NCI-H1436 treated with DMSO at 0.1 percent for 48 hours (cell line): ENCODE measurements around the gene ZNF638.
"Not testable (repeated sequence)": the region's sequence is repeated elsewhere in the genome, so short reads cannot be mapped to it uniquely, and the experiment has no call there.

ENCODE experiments used
- DNase-seq: peaks from one replicate; lab custom pipeline; 2025; lab: John Stamatoyannopoulos, UW

The ZNF638 gene

GRCh38 chr2:71409611-71410010 lies 78.0 kb downstream of the ZNF638 start:
- no peak for DNase-seq

DNA sequence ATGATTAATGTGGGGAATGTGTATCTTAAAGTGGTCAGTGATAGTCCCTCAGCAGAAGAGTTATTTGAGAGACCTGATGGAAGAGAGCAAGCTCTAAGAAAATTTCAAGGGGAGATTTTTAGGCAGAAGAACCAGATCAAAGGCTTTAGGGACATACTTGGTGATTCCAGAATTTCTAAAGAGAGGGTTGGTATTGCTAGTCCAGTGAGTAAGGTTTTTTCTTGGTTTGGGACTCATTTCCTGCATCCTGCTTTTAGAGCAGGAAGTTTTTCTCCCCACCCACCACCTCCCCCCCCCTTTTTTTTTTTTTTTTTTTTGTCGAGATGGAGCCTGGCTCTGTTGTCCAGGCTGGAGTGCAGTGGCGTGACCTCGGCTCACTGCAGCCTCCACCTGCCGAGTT lies 79.1 kb downstream of the ZNF638 start:
- DNase-seq = no peak

GRCh38 chr2:71416866-71417265 lies 85.3 kb downstream of the ZNF638 start:
- DNase-seq = not testable (repeated sequence)

- DNase-seq = no peak
Measured at GRCh38 chr2:71417300-71418202, 86.0 kb downstream of the ZNF638 start.

GRCh38 chr2:71419145-71419544 lies 87.6 kb downstream of the ZNF638 start:
- no peak for DNase-seq

GRCh38 chr2:71419976-71420375 lies 88.4 kb downstream of the ZNF638 start:
- no peak for DNase-seq

GRCh38 chr2:71422786-71423185 lies 91.2 kb downstream of the ZNF638 start:
- DNase-seq = no peak

- no peak for DNase-seq
Measured at GRCh38 chr2:71423817-71424420, 92.3 kb downstream of the ZNF638 start.

- DNase-seq = no peak
Measured at GRCh38 chr2:71426721-71427120, 95.1 kb downstream of the ZNF638 start.

GRCh38 chr2:71428472-71429383 lies 97.1 kb downstream of the ZNF638 start:
- DNase-seq = no peak

- DNase-seq = not testable (repeated sequence)
Measured at GRCh38 chr2:71445142-71445541, 113.6 kb downstream of the ZNF638 start.

DNA sequence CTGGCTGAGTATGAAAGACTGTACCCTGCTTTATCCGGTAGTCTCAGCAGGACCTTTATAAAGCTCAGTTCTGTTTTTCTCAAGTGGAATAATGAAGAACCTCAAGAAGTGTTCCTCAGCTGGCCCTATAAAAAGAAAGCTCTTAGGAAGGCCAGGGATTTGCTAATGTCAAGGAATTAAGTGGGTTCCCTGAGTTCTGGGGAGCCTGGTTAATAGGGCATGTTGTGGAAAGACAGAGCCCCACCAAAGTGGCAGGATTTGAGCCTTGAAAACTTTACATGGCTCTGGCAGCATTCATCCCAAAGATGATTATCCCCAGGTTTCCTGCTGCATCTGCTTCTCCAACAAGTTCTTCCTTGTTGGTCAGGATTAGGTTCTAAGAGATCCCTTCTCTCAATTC lies 114.9 kb downstream of the ZNF638 start:
- no peak for DNase-seq

DNA sequence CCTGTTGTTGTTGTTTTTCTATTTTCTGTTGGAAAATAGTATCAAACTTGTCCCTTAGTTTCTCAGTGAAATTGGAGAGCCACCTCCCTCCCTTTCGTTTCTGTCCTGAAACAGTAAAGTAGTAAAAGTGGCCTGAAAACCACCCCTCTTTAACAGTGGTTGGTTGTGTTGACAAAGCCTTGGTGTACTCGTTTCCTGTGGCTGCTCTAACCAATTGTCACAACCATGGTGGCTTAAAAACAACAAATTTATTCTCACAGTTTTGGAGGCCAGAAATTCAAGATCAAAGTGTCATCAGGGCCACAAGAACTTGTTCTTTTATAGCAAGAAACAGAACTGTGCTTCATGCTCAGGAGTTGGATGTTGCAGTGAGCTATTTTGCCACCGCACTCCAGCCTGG lies 117.8 kb downstream of the ZNF638 start:
- DNase-seq = no peak

DNA sequence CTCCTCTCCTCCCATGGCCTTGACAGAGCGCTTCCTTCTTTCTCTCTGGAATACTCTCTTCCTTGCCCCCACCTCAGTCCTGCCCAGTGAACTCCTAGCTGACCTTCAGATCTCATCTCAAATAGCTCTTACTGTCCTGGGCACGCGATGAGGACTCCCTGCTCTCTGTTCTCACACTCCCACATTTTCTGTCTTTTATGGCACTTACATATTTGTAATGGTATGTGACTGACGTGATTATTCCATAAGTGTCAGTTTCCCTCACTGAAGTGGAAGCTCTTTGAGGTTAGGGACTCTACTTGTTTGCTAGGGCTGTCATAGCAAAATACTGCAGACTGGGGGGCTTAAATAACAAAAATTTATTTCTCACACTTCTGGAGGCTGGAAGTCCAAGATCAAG lies 120.1 kb downstream of the ZNF638 start:
- no peak for DNase-seq

DNA sequence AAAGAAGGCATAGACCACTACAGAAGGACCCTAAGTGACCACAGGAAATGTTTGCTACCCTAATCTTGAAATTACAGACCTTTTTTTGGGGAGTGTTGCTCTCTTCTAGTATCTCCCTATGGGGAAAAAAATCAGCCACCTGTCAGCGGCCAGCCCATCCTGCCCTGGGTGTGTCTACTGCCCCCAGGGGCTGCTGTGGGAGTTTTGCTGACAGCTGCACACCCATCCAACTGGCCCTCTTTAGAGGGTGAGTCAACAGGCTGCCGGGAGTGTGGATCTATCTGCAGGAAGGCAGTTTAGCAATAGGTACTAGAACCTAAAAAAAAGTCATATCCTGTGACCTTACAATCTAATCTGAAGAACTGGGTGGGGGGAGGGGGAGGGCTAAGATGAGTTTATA lies 121.0 kb downstream of the ZNF638 start:
- DNase-seq = no peak

DNA sequence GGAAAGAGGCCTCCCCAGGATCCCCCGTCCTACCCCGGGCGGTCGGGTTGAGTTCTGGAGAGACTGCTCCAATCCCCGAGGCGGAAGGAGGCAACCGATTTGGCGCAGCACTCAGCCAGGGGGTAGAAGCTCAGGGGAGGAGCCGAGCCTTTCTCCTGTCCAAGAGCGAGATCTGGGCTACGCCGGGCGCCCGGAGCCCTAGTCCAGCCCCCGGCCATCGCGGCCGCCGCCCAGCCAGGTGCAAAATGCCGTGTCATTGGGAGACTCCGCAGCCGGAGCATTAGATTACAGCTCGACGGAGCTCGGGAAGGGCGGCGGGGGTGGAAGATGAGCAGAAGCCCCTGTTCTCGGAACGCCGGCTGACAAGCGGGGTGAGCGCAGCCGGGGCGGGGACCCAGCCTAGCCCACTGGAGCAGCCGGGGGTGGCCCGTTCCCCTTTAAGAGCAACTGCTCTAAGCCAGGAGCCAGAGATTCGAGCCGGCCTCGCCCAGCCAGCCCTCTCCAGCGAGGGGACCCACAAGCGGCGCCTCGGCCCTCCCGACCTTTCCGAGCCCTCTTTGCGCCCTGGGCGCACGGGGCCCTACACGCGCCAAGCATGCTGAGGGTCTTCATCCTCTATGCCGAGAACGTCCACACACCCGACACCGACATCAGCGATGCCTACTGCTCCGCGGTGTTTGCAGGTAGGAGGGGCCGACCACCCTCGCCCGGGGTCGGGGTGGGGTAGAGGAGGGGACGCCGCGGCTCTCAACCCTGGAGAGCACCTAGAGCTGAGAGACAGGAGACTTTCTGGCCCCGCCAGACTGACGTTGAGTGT lies 122.0 kb downstream of the ZNF638 start, which contains the start of gene DYSF:
Gene DYSF (plus strand): TSS at position 158 of the 817 bp plus-strand sequence.
- no peak for DNase-seq

DNA sequence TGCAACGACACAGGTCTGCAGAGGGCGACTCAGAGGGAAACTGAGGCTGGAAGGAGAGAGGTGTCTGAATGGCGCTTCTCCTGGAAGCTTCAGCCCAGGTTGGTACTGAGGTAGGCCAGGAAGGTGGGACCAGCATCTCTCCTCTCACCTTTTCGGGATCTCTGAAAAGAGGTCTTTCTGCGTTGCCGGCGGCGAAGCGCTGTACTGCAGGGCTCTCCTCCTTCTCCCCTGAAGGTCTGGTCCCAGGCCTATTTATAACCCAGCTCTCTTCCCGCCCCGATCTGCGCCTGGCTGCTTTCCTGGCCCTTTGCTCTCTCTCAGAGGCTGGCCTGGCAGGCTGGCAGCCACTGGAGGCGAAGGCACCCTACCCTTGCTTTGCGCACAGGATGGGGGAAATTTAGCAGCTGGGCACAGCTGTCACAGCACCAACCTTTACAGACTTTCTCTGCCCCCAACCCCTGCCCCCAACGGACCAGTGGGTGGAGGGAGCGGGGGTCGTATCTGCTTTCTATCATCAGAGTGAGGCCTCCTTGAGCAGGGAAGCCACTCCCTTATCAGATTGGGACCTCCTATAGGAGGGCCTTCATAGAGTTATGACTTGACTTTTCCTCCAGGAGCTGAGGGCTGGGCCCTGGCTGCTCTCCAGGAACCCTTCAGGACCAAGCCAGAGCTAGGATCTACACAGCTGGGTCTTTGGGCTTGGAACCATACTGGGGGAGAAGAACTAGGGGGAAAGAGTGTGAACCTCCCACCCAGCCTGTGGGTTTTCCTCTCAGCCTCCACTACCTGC lies 122.8 kb downstream of the ZNF638 start:
- DNase-seq = no peak

- no peak for DNase-seq
Measured at GRCh38 chr2:71455011-71455740, 123.6 kb downstream of the ZNF638 start.

GRCh38 chr2:71455741-71456569 lies 124.4 kb downstream of the ZNF638 start:
- no peak for DNase-seq
